Measurements from ENCODE around the gene KLRD1. TPM values are rescaled to one million over a fixed set of nuclear protein-coding genes. Genes with fewer than 3 reads are reported as not detected.
"Not testable (repeated sequence)": the region's sequence is repeated elsewhere in the genome, so short reads cannot be mapped to it uniquely, and the experiment has no call there.

KLRD1 gene
- total and polyA plus RNA-seq, 2 of the 4 experiments (the other 2 are of a cell fraction), result under 0.01 TPM

DNA sequence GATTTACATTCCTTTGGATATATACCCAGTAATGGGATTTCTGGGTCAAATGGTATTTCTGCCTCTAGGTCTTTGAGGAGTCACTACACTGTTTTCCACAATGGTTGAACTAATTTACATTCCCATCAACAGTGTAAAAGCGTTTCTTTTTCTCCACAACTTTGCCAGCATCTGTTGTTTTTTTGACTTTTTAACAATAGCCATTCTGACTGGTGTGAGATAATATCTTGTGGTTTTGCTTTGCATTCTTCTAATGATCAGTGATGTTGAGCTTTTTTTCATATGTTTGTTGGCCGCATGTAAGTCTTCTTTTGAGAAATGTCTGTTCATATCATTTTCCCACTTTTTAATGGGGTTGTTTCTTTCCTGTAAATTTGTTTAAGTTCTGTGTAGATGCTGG, 33.3 kb downstream of the KLRD1 start:
- intact Hi-C loops (cut with micrococcal nuclease); H3K23ac ChIP-seq (ENCODE audit: low read depth, low read length); dilution Hi-C loops (cut with HindIII; ENCODE audit: low sequenced_read_pairs, unreplicated experiment); H2BK5ac ChIP-seq (ENCODE audit: low read depth, low read length, poor library complexity, severe bottlenecking); H3K79me1 ChIP-seq (ENCODE audit: low read depth in 1 of 2, low read length in 2 of 2); H4K5ac ChIP-seq (ENCODE audit: low read depth, low read length); H3K4me1 ChIP-seq (ENCODE audit: control insufficient read depth, insufficient read depth, low read length); H4K20me1 ChIP-seq (ENCODE audit: insufficient read depth, low read length); H3K56ac ChIP-seq (ENCODE audit: extremely low read depth, insufficient read depth, low read length); H3K4me2 ChIP-seq (ENCODE audit: low read depth, low read length); H3K9me1 ChIP-seq (ENCODE audit: insufficient read depth, low read length); H3K4ac ChIP-seq (ENCODE audit: low read depth, low read length); CTCF ChIA-PET; H4K8ac ChIP-seq (ENCODE audit: low read depth in 2 of 2, low read length in 2 of 2); H2BK20ac ChIP-seq (ENCODE audit: low read depth, low read length); H3K14ac ChIP-seq (replicated peaks; ENCODE audit: low read depth, low read length); H3K4me3 ChIP-seq (ENCODE audit: insufficient read depth, low read depth, low read length); in situ Hi-C loops (cut with MboI; ENCODE audit: low sequenced_read_pairs); H3K36me3 ChIP-seq (ENCODE audit: control insufficient read depth, insufficient read depth, low read length); H2AFZ ChIP-seq (replicated peaks; ENCODE audit: low read length, poor library complexity); DNase-seq; H3K9me3 ChIP-seq (ENCODE audit: control insufficient read depth, insufficient read depth, low read length); POLR2A ChIA-PET (ENCODE audit: unreplicated experiment); H3K27ac ChIP-seq (ENCODE audit: insufficient read depth, low read length); H2AK9ac ChIP-seq (replicated peaks; ENCODE audit: low read depth, low read length, poor library complexity); H3K9ac ChIP-seq (ENCODE audit: low read depth, low read length); H3K18ac ChIP-seq (ENCODE audit: low read depth, low read length); ATAC-seq (ENCODE audit: low read depth); H2BK120ac ChIP-seq (ENCODE audit: low read depth, low read length); H2AK5ac ChIP-seq (ENCODE audit: low read depth, low read length); BruUV-seq (replicated peaks); H3K27me3 ChIP-seq (ENCODE audit: control insufficient read depth, insufficient read depth, low read length); H4K91ac ChIP-seq (ENCODE audit: insufficient read depth, low read depth, low read length); H2BK15ac ChIP-seq (ENCODE audit: low read depth, low read length): not testable (repeated sequence)
- WGBS, 2 experiments (ENCODE audit: extremely low coverage in 2 of 2, insufficient read length in 1 of 2), result no CpG with 5 or more reads among the region's 2 CpGs
